Suprapubic skin (tissue), 4 donors: ENCODE results near the gene ATP6V1D. TPM values are rescaled to one million over a fixed set of nuclear protein-coding genes. Genes with fewer than 3 reads are reported as not detected.

ENCODE experiments used
- DNase-seq, 2 donors: peaks; one replicate each; pipeline ENCODE4 v3.0.0-alpha.2; 2019; ENCODE audit warnings: low spot score in 2 of 2
- H3K27ac ChIP-seq: fragments of 200-600 bp; sonication (generic); one replicate; pipeline ENCODE4 v1.5.1; 2019
- H3K27me3 ChIP-seq: fragments of 200-600 bp; sonication (generic); one replicate; pipeline ENCODE4 v1.5.1; 2019
- H3K36me3 ChIP-seq: fragments of 200-600 bp; sonication (generic); one replicate; pipeline ENCODE4 v1.5.1; 2019
- H3K4me1 ChIP-seq: fragments of 200-600 bp; sonication (generic); one replicate; pipeline ENCODE4 v1.5.1; 2019
- H3K4me3 ChIP-seq: fragments of 200-600 bp; sonication (generic); one replicate; pipeline ENCODE4 v1.5.1; 2019; ENCODE audit warnings: mild to moderate bottlenecking
- H3K9me3 ChIP-seq: fragments of 200-600 bp; sonication (generic); one replicate; pipeline ENCODE4 v1.5.1; 2019
- EP300 ChIP-seq: sonication (generic); formaldehyde crosslinking; IDR thresholded peaks from one replicate; pipeline ENCODE4 v1.6.1; 2017; ENCODE audit warnings: antibody characterized with exemption
- POLR2A ChIP-seq, 2 donors: fragments of 450-650 bp; IDR thresholded peaks; one replicate each; pipeline ENCODE4 v1.6.1; 2017; ENCODE audit warnings: antibody characterized with exemption in 2 of 2, mild to moderate bottlenecking in 2 of 2, moderate library complexity in 2 of 2
- POLR2AphosphoS5 ChIP-seq, 3 donors: sonication (generic); formaldehyde crosslinking; IDR thresholded peaks; one replicate each; pipeline ENCODE4 v1.6.1; 2017; ENCODE audit warnings: antibody characterized with exemption in 3 of 3
- WGBS: methylation state at CpG from one replicate; pipeline ENCODE4 v1.1.5; 2018; 5-methylcytosine and 5-hydroxymethylcytosine counted together
- total RNA-seq, 4 donors: library from RNA; depleted of rRNA; stranded (reverse); fragments of >200 nt; gene quantifications; one replicate each; pipeline ENCODE4 v1.1.0, GENCODE V29; 2016
- TF ChIP-seq, protein P1 (sequence below), 2 donors: fragments of 200-600 bp in 1 of 2; fragments of 450-650 bp in 1 of 2; sonication (generic) in 1 of 2; IDR thresholded peaks; one replicate each; pipeline ENCODE4 v1.5.1; 2016 to 2019; ENCODE audit warnings: antibody characterized with exemption in 2 of 2, mild to moderate bottlenecking in 1 of 2, moderate library complexity in 1 of 2

Gene ATP6V1D
- total RNA-seq, 4 donors from 2014 or later, result 61.0 to 100 (median 83.1) TPM

- H3K36me3 ChIP-seq, result peaks cover 9% of the 10 kb centered on the region
- H3K9me3 ChIP-seq, result no peaks in the 10 kb centered on the region
- peaks cover 4% of the 10 kb centered on the region for H3K4me1 ChIP-seq
- no peak overlapping the region for H3K4me3 ChIP-seq
- no peaks in the 10 kb centered on the region for H3K27me3 ChIP-seq
- WGBS, result 72% methylated on average over 3 of the region's 3 CpGs
- no peak for DNase-seq
- no peak for TF ChIP-seq EP300
- no peak for TF ChIP-seq POLR2A (IDR thresholded peaks at IDR 0.05)
- TF ChIP-seq POLR2AphosphoS5 (IDR thresholded peaks at IDR 0.05), result no peak
- TF ChIP-seq, protein P1, sequence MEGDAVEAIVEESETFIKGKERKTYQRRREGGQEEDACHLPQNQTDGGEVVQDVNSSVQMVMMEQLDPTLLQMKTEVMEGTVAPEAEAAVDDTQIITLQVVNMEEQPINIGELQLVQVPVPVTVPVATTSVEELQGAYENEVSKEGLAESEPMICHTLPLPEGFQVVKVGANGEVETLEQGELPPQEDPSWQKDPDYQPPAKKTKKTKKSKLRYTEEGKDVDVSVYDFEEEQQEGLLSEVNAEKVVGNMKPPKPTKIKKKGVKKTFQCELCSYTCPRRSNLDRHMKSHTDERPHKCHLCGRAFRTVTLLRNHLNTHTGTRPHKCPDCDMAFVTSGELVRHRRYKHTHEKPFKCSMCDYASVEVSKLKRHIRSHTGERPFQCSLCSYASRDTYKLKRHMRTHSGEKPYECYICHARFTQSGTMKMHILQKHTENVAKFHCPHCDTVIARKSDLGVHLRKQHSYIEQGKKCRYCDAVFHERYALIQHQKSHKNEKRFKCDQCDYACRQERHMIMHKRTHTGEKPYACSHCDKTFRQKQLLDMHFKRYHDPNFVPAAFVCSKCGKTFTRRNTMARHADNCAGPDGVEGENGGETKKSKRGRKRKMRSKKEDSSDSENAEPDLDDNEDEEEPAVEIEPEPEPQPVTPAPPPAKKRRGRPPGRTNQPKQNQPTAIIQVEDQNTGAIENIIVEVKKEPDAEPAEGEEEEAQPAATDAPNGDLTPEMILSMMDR (IDR thresholded peaks at IDR 0.05), result no peak
- no peak overlapping the region for H3K27ac ChIP-seq
These were observed 32.5 kb upstream of the ATP6V1D start for GRCh38 chr14:67392123-67392522.

DNA sequence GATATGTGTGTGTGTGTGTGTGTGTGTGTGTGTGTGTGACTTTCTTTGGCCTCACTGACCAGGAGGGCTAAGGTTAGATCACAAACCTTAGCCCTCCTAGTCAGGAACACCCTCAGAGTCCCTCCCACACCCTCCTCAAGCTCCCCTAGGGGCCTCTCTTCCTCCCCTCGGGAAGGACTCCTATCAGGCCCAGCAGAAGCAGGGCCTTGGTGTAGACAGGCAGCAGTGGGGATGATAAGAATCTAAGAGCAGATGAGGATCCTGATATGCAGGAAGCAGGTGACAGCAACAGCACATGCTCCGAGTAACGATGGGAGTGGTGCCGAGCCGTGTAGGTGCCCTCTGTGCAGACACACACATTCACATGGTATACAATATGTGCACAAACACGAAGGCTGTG lies 31.7 kb upstream of the ATP6V1D start:
- no peaks in the 10 kb centered on the region for H3K27me3 ChIP-seq
- 59% methylated on average over 6 of the region's 6 CpGs for WGBS
- peaks cover 4% of the 10 kb centered on the region for H3K4me1 ChIP-seq
- no peak for DNase-seq
- no peaks in the 10 kb centered on the region for H3K9me3 ChIP-seq
- TF ChIP-seq POLR2AphosphoS5 (IDR thresholded peaks at IDR 0.05) (no peak), EP300 (no peak), POLR2A (IDR thresholded peaks at IDR 0.05) (no peak)
- TF ChIP-seq, protein P1 (IDR thresholded peaks at IDR 0.05), result no peak
- no peak overlapping the region for H3K27ac ChIP-seq
- H3K4me3 ChIP-seq, result no peak overlapping the region
- peaks cover 9% of the 10 kb centered on the region for H3K36me3 ChIP-seq

- Histone ChIP-seq H3K36me3 (peaks cover 5% of the 10 kb centered on the region), H3K9me3 (no peaks in the 10 kb centered on the region), H3K27me3 (no peaks in the 10 kb centered on the region), H3K27ac (no peak overlapping the region), H3K4me1 (peaks cover 16% of the 10 kb centered on the region), H3K4me3 (no peak overlapping the region)
- WGBS, result 71% methylated on average over 1 of the region's 1 CpG
- no peak for DNase-seq
- TF ChIP-seq EP300, result no peak
- TF ChIP-seq, protein P1 (IDR thresholded peaks at IDR 0.05), result no peak
- no peak for TF ChIP-seq POLR2A (IDR thresholded peaks at IDR 0.05)
- no peak for TF ChIP-seq POLR2AphosphoS5 (IDR thresholded peaks at IDR 0.05)
These were observed 30.4 kb upstream of the ATP6V1D start for GRCh38 chr14:67389811-67390534.

GRCh38 chr14:67389275-67389674 lies 29.7 kb upstream of the ATP6V1D start:
- H3K4me3 ChIP-seq, result no peak overlapping the region
- no peak overlapping the region for H3K27ac ChIP-seq
- 82% methylated on average over 3 of the region's 3 CpGs for WGBS
- no peaks in the 10 kb centered on the region for H3K27me3 ChIP-seq
- DNase-seq, result no peak
- H3K36me3 ChIP-seq, result peaks cover 7% of the 10 kb centered on the region
- H3K4me1 ChIP-seq, result peaks cover 16% of the 10 kb centered on the region
- no peak for TF ChIP-seq POLR2AphosphoS5 (IDR thresholded peaks at IDR 0.05)
- no peak for TF ChIP-seq POLR2A (IDR thresholded peaks at IDR 0.05)
- TF ChIP-seq, protein P1 (IDR thresholded peaks at IDR 0.05), result no peak
- no peak for TF ChIP-seq EP300
- H3K9me3 ChIP-seq, result no peaks in the 10 kb centered on the region

- Histone ChIP-seq H3K36me3 (peaks cover 28% of the 10 kb centered on the region), H3K27ac (no peak overlapping the region)
These were observed 27.6 kb upstream of the ATP6V1D start for GRCh38 chr14:67387195-67387594.

More at GRCh38 chr14:67387195-67387594, 27.6 kb upstream of the ATP6V1D start:
- DNase-seq, result no peak
- 74% methylated on average over 2 of the region's 2 CpGs for WGBS
- Histone ChIP-seq H3K4me3 (no peak overlapping the region), H3K4me1 (peaks cover 16% of the 10 kb centered on the region), H3K27me3 (no peaks in the 10 kb centered on the region), H3K9me3 (no peaks in the 10 kb centered on the region)
- TF ChIP-seq EP300, result no peak
- TF ChIP-seq POLR2A (IDR thresholded peaks at IDR 0.05), result no peak
- TF ChIP-seq, protein P1 (IDR thresholded peaks at IDR 0.05), result no peak
- no peak for TF ChIP-seq POLR2AphosphoS5 (IDR thresholded peaks at IDR 0.05)
